GM21737 (cell line): ENCODE data around the gene COG1.

Experiments
- ATAC-seq: cut with Tn5 transposase; IDR thresholded peaks from one replicate; pipeline ENCODE4 v1.9.1; 2021; ENCODE audit warnings: mild to moderate bottlenecking, moderate library complexity; ENCODE audit not compliant: unreplicated experiment

The COG1 gene

GRCh38 chr17:73166731-73167581, 25.9 kb upstream of the COG1 start:
- ATAC-seq: peak; percentile 51

DNA sequence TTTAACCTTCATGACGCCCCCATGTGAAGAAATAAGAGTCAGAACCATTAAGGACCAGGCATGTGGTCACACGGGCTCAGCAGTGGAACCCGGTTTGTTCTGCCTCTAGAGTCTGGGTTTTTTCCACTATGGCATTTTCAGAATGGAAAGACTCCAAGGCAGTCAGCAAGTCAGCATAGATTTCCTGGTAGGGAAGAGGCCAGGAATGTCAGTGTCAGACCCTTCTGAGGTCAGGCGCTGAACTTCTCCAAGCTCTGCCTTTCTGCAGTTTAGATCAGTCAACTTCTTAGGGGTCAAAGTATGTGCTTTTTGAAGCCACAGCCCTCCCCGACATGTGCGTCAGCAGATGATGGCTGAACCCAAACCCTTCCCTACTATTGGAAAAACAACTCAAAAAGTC, 24.2 kb upstream of the COG1 start:
- ATAC-seq: no peak

GRCh38 chr17:73170324-73170723, 22.5 kb upstream of the COG1 start:
- ATAC-seq: no peak

GRCh38 chr17:73172252-73172651, 20.6 kb upstream of the COG1 start:
- ATAC-seq: no peak

- no peak for ATAC-seq
Measured at GRCh38 chr17:73174126-73174525, 18.7 kb upstream of the COG1 start.

DNA sequence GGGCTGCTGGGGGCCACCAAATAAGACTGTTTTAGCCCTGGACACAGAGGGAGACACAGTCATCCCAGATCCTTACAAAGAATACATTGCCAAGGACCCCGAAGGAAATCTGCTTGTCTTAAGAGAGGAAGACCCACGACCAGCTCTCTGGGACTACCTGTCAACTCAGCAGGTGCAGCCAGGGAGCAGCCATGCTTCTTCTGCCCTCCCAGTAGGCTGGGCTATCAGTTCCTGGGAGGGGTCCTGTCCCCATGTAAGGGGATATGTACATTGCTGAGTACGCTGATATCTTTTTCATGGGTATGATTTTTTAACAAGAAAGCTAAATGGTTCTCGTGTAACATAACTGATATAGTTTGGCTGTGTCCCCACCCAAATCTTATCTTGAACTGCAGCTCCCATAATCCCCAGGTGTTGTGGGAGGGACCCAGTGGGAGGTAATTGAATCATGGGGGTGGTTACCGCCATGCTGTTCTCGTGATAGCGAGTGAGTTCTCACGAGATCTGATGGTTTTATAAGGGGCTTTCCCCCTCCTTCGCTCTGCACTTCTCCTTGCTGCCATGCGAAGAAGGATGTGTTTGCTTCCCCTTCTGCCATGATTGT, 16.8 kb upstream of the COG1 start:
- ATAC-seq: no peak

- no peak for ATAC-seq
Measured at GRCh38 chr17:73179387-73179786, 13.5 kb upstream of the COG1 start.

DNA sequence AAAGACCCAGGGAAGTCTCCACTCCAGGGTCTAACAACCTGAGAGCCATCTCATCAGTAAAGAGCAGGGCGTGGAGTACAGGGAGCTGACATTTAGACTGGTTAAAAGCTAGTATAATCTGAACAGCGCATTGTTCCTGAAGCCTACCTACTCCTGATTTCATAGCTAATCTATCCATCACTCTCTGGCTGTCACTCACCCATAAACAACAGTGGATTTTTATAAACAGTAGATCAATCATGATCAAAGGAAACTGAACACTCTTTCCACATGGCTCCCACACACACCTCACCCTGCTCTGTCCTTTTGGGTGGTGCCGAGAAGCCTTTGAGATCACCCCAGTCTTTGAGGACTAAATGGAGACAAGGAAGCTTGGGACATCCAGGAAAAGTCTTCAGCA, 13.0 kb upstream of the COG1 start:
- ATAC-seq: no peak

- no peak for ATAC-seq
Measured at GRCh38 chr17:73182616-73183310, 10.1 kb upstream of the COG1 start.

DNA sequence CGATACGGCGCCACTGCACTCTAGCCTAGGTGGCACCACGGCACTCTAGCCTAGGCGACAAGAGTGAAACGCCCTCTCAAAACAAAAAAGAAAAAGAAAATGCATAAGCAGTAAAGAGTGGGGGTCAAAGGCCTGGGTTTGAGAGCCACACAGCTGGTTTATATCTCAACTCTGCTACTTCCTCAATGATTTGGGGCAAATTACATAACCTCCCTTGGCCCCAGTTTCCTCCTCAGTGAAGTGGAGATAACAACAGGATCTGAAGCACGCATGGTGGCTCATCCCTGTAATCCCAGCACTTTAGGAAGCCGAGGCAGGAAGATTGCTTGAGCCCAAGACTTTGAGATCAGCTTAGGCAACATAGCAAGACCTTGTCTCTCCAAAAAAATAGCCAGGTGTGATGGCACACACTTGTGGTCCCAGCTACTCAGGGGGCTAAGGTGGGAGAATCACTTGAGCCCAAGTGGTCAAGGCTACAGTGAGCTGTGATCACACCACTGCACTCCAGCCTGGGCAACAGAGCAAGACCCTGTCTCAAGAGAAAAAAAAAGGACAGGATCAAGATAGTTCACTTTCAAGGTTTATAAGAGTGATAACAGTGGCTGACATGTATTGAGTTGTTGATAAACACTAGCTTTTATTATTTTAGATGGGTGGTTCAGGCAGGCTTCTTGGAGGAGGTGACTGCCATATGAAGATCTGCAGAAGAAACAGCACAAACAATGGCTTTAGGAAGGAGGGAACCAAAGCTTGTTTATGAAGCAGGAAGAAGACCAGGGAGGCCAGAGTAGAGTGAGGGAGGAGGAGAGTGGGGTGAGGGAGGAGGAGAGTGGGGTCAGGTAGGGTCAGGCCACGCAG, 8.5 kb upstream of the COG1 start:
- ATAC-seq: no peak

DNA sequence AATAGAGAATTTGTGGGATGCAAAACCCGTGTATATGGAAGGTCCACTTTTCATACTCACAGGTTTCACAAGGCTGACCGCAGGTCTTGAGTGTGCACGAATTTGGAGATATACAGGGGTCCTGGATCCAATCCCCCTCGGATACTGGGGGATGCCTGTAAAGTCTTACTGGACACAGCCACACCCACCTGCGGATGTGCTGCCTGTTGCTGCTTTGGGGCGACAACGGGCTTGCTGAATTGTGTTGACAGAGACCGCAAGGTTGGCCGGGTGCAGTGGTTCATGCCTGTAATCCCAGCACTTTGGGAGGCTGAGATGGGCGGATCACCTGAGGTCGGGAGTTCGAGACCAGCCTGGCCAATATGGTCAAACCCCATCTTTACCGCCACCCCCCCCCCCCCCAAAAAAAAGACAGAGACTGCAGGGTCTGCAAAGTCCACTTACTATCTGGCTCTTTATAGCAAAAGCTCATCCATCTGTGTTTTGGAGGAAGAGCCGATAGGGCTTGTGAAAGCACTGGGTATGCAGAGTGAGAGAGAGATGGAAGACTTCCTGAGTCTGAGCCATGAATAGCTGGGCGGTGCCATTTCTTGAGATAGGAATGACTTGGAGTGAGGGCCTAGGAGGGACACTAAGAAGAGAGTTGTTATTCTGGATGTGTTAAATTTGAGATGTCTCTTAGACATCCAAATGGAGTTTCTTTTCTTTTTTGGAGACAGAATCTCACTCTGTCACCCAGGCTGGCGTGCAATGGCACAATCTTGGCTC, 6.4 kb upstream of the COG1 start:
- no peak for ATAC-seq

DNA sequence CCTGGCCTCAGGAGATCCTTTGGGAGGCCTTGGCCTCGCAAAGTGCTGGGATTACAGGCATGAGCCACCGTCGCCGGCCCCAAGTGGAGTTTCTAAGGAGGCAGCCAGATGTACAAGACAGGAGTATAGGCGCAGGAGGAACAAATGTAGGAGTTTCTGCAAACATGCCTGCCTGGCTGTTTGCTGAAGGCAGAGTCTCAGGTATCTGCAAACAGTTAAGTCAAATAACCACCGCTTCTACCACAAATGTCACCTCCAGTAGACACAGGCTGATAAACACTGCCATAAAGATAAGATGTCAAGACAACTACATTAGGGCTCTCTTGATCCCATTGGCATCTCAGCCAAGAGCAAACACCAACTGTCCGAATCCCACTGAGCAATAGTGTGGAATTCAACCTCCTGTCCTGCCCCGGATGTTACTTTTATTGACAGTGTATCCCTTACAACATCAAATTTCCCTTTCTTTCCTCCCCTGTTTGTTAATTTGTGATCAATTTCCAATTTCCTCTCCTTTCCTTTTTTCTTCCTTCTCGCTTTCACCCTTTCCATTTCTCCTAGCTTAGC, 5.6 kb upstream of the COG1 start:
- ATAC-seq: no peak

DNA sequence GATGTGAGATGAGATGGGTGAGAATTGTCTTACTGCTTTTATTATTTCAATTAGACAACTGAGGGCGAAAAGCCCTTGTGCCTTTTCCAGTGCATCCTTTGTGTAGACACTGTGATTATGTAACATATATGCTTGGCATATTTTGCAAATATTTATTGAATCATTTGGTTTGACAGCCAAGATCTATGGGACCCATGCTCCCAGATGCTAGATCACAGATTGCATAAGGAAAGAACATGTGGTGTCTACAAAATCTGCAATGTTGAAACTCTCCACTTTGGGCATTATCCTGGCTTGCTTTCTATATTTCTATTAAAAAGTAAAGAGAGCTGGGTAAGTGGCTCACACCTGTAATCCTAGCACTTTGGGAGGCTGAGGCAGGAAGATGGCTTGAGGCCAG, 4.8 kb upstream of the COG1 start:
- ATAC-seq: no peak

DNA sequence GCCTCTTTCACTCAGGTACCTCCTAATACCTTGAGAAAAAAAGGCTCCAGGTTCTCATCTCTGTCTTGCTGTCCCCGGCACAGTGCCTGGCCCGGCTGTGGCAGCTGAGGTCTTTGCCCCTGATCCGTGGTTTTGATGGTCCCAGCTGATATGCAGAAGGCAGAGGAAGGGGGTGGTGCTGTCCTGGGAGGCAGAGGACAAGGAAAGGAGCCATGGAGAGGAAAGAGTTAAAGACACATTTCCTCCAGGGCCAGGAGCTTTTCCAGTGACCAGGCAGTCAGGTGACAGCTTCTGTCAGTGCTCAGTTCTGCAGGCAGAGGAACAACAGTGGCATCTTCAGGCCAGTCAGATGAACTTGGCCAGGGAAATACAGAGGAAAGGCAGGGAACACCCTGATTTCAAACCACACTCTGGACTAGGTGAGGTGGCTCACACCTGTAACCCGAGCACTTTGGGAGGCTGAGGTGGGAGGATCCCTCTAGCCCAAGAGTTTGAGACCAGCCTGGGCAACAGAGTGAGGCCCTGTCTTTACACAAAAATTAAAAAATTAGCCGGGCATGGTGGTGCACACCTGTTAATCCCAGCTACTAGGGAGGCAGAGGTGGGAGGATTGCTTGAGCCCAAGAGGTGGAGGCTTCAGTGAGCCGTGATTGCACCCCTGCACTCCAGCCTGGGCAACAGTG, 3.3 kb upstream of the COG1 start:
- ATAC-seq: no peak

DNA sequence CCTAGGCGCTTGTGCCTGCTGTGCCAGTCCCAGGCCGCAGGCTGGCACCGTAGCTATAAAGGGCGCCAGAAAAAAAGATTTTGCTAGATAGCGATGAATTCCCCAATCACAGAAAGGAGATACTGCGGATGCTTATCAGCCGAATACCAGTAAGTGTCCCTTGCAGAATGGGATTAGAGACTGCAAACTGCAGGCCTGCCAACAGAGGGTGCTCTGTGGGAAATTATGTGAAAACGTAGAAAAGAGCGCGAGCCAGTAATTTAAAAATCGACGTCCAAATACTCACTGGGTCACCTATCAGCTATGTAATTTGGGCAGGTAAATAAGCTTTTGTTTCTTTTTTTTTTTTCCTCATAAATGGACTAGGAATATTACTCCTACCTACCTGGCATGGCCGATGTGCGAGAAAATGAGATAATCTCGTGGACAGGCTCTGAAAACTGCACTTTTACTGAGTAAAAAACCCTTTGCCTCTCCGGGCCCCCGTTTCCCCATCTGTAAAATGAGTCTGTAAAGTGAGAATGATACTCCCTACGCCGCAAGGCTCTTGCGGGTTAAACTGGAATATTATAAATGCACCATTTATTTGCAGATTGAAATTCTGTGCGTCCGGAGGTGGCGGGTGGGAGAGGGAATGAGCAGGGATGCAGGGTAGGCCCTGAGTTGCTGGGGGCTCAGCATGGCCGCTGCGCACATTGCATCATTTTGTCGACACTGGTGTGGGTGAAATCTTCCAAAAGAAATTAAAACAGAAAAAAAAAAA, 1.2 kb upstream of the COG1 start:
- peak; percentile 37 for ATAC-seq

- peak; percentile 58 for ATAC-seq
Measured at GRCh38 chr17:73192206-73192893, 505 bp upstream of the COG1 start.

DNA sequence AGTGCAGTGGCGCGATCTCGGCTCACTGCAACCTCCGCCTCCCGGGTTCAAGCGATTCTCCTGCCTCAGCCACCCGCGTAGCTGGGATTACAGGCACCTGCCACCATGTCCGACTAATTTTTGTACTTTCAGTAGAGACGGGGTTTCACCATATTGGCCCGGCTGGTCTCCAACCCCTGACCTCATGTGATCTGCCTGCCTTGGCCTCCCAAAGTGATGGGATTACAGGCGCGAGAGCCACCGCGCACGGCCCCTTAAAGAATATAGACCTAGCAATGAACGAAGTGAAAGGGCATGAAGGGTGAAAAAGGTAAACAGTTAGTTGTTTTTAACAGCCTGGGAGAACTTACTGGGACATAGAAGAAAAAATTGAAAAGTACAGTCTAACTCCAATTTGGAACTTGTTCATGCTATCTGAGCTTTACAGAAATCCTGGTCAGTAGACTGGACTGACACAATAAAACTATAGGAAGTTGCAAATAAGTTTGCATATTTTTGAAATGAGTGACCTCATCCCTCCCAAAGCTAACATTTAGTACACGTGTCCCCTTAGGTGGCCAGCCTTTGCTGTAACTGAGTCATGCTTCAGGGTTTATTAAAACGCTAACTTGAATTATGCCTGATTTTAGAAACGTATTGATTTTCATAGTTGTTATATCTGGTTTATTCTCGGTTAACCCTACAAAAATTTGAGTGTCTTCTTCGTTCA, 1.8 kb downstream of the COG1 start:
- no peak for ATAC-seq
